GM10248 (cell line): Measurements from ENCODE around the gene CCN6.

Source experiments
- CTCF ChIA-PET: fragments of 300-600 bp; sonication (Branson Sonifier 250); formaldehyde crosslinking; extraction: SDS; loops from one replicate; lab custom pipeline; 2021; ENCODE audit warnings: antibody characterized with exemption; lab: Yijun Ruan, JAX
- POLR2A ChIA-PET: fragments of 350-650 bp; sonication (Branson Sonifier 250); formaldehyde crosslinking; extraction: SDS; loops from one replicate; lab custom pipeline; 2020; ENCODE audit warnings: antibody characterized with exemption; lab: Yijun Ruan, JAX
- DNase-seq: peaks from one replicate; pipeline ENCODE4 v3.0.0; 2012; ENCODE audit errors: extremely low spot score
- CTCF ChIP-seq: IDR thresholded peaks from 2 replicates; pipeline ENCODE4 v1.5.1; 2012; ENCODE audit warnings: mild to moderate bottlenecking, low read depth; ENCODE audit errors: extremely low read depth, missing control alignments, control extremely low read depth

CCN6 gene

DNA sequence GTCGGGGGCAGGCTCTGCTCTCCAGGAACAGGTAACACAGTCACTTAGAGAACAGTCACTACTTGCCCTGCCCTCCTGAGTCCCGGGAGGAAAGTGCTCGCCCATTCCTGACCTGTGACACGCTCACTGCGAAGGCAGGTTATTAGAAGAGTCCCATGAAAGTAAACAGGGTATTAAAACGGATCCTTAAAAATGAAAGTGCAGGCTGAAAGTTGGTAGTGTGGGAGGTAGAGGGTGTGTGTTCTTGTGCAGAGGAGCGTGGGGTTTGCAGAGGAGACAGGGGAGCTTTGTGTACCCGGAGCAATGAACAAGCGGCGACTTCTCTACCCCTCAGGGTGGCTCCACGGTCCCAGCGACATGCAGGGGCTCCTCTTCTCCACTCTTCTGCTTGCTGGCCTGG lies at the start of gene CCN6:
TSS of gene CCN6 (plus strand) at position 104 of the 400 bp plus-strand sequence. CDS start at position 358, 254 bp downstream.
- no peak for DNase-seq
- ChIA-PET CTCF (interaction anchor here (1.5 to 1.6 kb wide), 2 partner anchors 9 to 11 kb away, joined by 4 to 5 read pairs; no protein-coding TSS in a partner anchor), POLR2A (no interaction called here)
- TF ChIP-seq CTCF, result no peak

DNA sequence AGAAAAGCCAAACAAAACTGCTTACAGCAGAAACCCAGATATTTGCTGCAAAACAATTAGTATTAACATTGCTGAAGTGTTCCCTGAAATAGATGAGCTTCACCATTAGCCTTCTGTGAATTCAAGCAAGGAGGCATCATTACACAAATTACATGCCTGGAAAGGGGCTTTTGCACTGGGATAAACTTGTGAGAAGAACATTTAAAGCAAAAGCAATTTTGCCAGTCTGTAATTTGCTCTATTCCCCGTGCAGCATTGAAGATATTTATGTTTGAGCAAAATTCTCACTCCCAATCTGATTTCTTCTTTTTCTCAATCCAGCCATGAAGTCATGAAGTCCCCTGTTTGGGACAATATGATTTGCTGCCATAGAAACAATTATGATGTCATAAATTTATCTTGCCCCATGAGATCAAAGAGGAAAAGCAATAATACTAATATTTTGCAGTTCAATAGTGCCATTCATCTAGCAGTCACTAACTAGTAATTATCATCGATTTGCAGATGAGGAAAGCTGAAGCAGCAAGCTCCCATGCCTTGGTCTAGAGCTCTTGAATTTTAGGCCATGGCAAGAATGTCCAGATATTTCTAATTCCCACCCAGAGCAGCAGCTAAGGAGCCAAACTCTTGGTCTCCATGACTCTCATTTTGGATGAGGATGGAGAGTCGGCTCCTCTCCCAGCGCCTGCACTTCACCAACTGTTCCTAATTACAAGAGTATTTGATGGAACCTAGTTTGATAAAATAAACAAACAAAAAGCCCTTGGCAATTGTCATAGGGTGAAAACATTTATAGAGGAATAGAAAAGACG lies 49.5 kb upstream of the CCN6 start:
- DNase-seq, result no peak
- no peak for TF ChIP-seq CTCF
- POLR2A ChIA-PET, result no interaction called here
- CTCF ChIA-PET, result interaction anchor here (0.9 to 1.3 kb wide), 2 partner anchors 8 to 24 kb away, joined by 3 read pairs; no protein-coding TSS in a partner anchor

GRCh38 chr6:112005013-112005371 lies 48.9 kb upstream of the CCN6 start:
- POLR2A ChIA-PET, result no interaction called here
- CTCF ChIA-PET, result interaction anchor here (0.9 to 1.3 kb wide), 2 partner anchors 9 to 23 kb away, joined by 3 read pairs; no protein-coding TSS in a partner anchor
- TF ChIP-seq CTCF, result no peak
- no peak for DNase-seq

DNA sequence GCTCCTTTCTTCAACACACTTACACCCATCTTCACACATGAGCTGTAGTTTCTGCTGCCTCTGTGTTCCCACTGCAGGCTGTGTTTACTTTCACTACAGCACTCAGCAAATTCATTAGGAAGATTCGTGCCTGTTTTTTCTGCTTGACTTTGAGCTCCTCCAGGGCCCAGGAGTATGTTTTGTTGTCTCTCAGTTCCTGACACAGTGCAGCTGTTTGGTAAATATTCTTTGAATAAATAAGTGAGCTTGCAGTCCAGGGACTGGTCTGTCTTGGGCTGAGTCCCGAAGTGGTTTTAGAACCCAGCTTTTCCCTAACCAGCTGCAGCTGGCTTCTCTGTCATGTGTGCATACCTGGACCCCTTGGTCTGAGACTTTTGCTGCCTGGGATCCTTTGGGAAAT lies 46.6 kb upstream of the CCN6 start:
- CTCF ChIA-PET, result interaction anchor here (1.0 to 3.0 kb wide), 11 partner anchors 8 to 298 kb away, joined by 3 to 12 read pairs (median 5); no protein-coding TSS in a partner anchor
- TF ChIP-seq CTCF, result no peak
- DNase-seq, result no peak
- POLR2A ChIA-PET, result no interaction called here

GRCh38 chr6:112007805-112008204 lies 46.1 kb upstream of the CCN6 start:
- DNase-seq, result no peak
- CTCF ChIA-PET, result interaction anchor here (0.8 to 3.0 kb wide), 13 partner anchors 8 to 330 kb away, joined by 3 to 12 read pairs (median 4); no protein-coding TSS in a partner anchor
- POLR2A ChIA-PET, result no interaction called here
- TF ChIP-seq CTCF, result no peak

GRCh38 chr6:112008482-112008881 lies 45.4 kb upstream of the CCN6 start:
- no peak for TF ChIP-seq CTCF
- ChIA-PET POLR2A (no interaction called here), CTCF (interaction anchor here (0.8 to 3.6 kb wide), 14 partner anchors 10 to 331 kb away, joined by 3 to 19 read pairs (median 6); no protein-coding TSS in a partner anchor)
- DNase-seq, result no peak
